Natural killer cell treated with Interleukin-12 subunit alpha and Interleukin-12 subunit beta and Interleukin-15 and Interleukin-18, amount 100 ng/mL, for 72 hours (primary cell): ENCODE measurements around the gene P2RX5. TPM values are rescaled to one million over a fixed set of nuclear protein-coding genes. Genes with fewer than 3 reads are reported as not detected.

Experiments used
- ATAC-seq, 2 donors: fragments of 150-1000 bp; cut with Tn5 transposase in 1 of 2; sonication (Bioruptor Pico), chemical (Tn5 transposase) in 1 of 2; 2 replicates each; pipeline ENCODE4 v1.10.0; 2021
- DNase-seq: peaks from one replicate; pipeline ENCODE4 v3.0.0; 2022; ENCODE audit warnings: low spot score
- H3K27ac Mint-ChIP-seq, 2 donors: 1 replicate in 1 of 2; 2 replicates in 1 of 2; pipeline ENCODE4 v1.8.0; 2022; ENCODE audit warnings: mixed read lengths in 2 of 2, mild to moderate bottlenecking in 1 of 2, moderate library complexity in 1 of 2
- H3K27me3 Mint-ChIP-seq, 2 donors: 1 replicate in 1 of 2; 2 replicates in 1 of 2; pipeline ENCODE4 v1.8.0; 2022; ENCODE audit warnings: mixed read lengths in 2 of 2
- H3K36me3 Mint-ChIP-seq: one replicate; pipeline ENCODE4 v1.8.0; 2022; ENCODE audit warnings: mixed read lengths
- H3K4me1 Mint-ChIP-seq, 2 donors: 1 replicate in 1 of 2; 2 replicates in 1 of 2; pipeline ENCODE4 v1.8.0; 2022; ENCODE audit warnings: low read depth in 2 of 2, mixed read lengths in 2 of 2, mild to moderate bottlenecking in 1 of 2
- H3K4me3 Mint-ChIP-seq: one replicate; pipeline ENCODE4 v1.8.0; 2022; ENCODE audit warnings: mixed read lengths
- H3K9me3 Mint-ChIP-seq: 2 replicates; pipeline ENCODE4 v1.8.0; 2022; ENCODE audit warnings: mixed read lengths
- total RNA-seq, 2 donors: library from RNA; stranded (reverse); gene quantifications; one replicate each; pipeline ENCODE4 v1.2.3, GENCODE V29; 2022

The P2RX5 gene
- total RNA-seq, 2 donors from 2014 or later, result 2,596 to 3,366 TPM

- Mint-ChIP-seq H3K4me3 (no peak overlapping the region), H3K9me3 (no peaks in the 10 kb centered on the region), H3K27me3 (no peaks in the 10 kb centered on the region), H3K27ac (peak overlapping the region; percentile 47 to 86), H3K4me1 (peaks cover 10 to 12% of the 10 kb centered on the region in 2 donors), H3K36me3 (peaks cover 20% of the 10 kb centered on the region)
- DNase-seq (no peak), ATAC-seq (peak; percentile 25 to 58)
Measured at GRCh38 chr17:3647769-3648555, 48.0 kb downstream of the P2RX5 start.

GRCh38 chr17:3647251-3647650, 48.7 kb downstream of the P2RX5 start:
- Mint-ChIP-seq H3K4me1 (peaks cover 10 to 12% of the 10 kb centered on the region in 2 donors), H3K36me3 (peaks cover 20% of the 10 kb centered on the region), H3K4me3 (no peak overlapping the region), H3K27ac (peak overlapping the region in 1 of 2 donors; percentile 86), H3K27me3 (no peaks in the 10 kb centered on the region), H3K9me3 (no peaks in the 10 kb centered on the region)
- ATAC-seq, result no peak
- no peak for DNase-seq

- peaks cover 12 to 14% of the 10 kb centered on the region in 2 donors for H3K4me1 Mint-ChIP-seq
- peak overlapping the region in 1 of 2 donors; percentile 30 for H3K27ac Mint-ChIP-seq
- no peak for DNase-seq
- no peak for ATAC-seq
- no peak overlapping the region for H3K4me3 Mint-ChIP-seq
- H3K27me3 Mint-ChIP-seq, result no peaks in the 10 kb centered on the region
- no peaks in the 10 kb centered on the region for H3K9me3 Mint-ChIP-seq
- peaks cover 20% of the 10 kb centered on the region for H3K36me3 Mint-ChIP-seq
Measured at GRCh38 chr17:3645310-3645709, 50.6 kb downstream of the P2RX5 start.

- Mint-ChIP-seq H3K36me3 (peaks cover 20% of the 10 kb centered on the region), H3K27ac (peak overlapping the region; percentile 9 to 30), H3K4me3 (no peak overlapping the region), H3K27me3 (no peaks in the 10 kb centered on the region), H3K9me3 (no peaks in the 10 kb centered on the region), H3K4me1 (peaks cover 20% of the 10 kb centered on the region in 2 donors)
- ATAC-seq (peak; percentile 44 to 47), DNase-seq (no peak)
Measured at GRCh38 chr17:3643889-3644349, 52.0 kb downstream of the P2RX5 start.

- H3K36me3 Mint-ChIP-seq, result peaks cover 13% of the 10 kb centered on the region
- peaks cover 27 to 28% of the 10 kb centered on the region in 2 donors for H3K4me1 Mint-ChIP-seq
- H3K27me3 Mint-ChIP-seq, result no peaks in the 10 kb centered on the region
- ATAC-seq (no peak), DNase-seq (no peak)
- no peaks in the 10 kb centered on the region for H3K9me3 Mint-ChIP-seq
- H3K27ac Mint-ChIP-seq, result peak overlapping the region in 1 of 2 donors; percentile 57
- no peak overlapping the region for H3K4me3 Mint-ChIP-seq
Measured at GRCh38 chr17:3641717-3642486, 54.1 kb downstream of the P2RX5 start.

GRCh38 chr17:3641014-3641413, 54.9 kb downstream of the P2RX5 start:
- no peak for ATAC-seq
- H3K4me3 Mint-ChIP-seq, result no peak overlapping the region
- peaks cover 27 to 28% of the 10 kb centered on the region in 2 donors for H3K4me1 Mint-ChIP-seq
- H3K9me3 Mint-ChIP-seq, result no peaks in the 10 kb centered on the region
- H3K27me3 Mint-ChIP-seq, result no peaks in the 10 kb centered on the region
- H3K36me3 Mint-ChIP-seq, result peaks cover 13% of the 10 kb centered on the region
- peak overlapping the region in 1 of 2 donors; percentile 78 for H3K27ac Mint-ChIP-seq
- DNase-seq, result no peak

GRCh38 chr17:3639981-3640596, 55.9 kb downstream of the P2RX5 start:
- peaks cover 27 to 33% of the 10 kb centered on the region in 2 donors for H3K4me1 Mint-ChIP-seq
- peak overlapping the region; percentile 76 for H3K4me3 Mint-ChIP-seq
- H3K27me3 Mint-ChIP-seq, result no peaks in the 10 kb centered on the region
- ATAC-seq (peak in 1 of 2 donors; percentile 22), DNase-seq (no peak)
- peak overlapping the region; percentile 78 to 89 for H3K27ac Mint-ChIP-seq
- peaks cover 11% of the 10 kb centered on the region for H3K36me3 Mint-ChIP-seq
- no peaks in the 10 kb centered on the region for H3K9me3 Mint-ChIP-seq

GRCh38 chr17:3636908-3637373, 59.0 kb downstream of the P2RX5 start:
- ATAC-seq (no peak), DNase-seq (no peak)
- peaks cover 4% of the 10 kb centered on the region for H3K36me3 Mint-ChIP-seq
- peaks cover 32 to 34% of the 10 kb centered on the region in 2 donors for H3K4me1 Mint-ChIP-seq
- H3K27ac Mint-ChIP-seq, result peak overlapping the region; percentile 90 to 93
- peak overlapping the region; percentile 89 for H3K4me3 Mint-ChIP-seq
- no peaks in the 10 kb centered on the region for H3K27me3 Mint-ChIP-seq
- no peaks in the 10 kb centered on the region for H3K9me3 Mint-ChIP-seq

- H3K9me3 Mint-ChIP-seq, result no peaks in the 10 kb centered on the region
- H3K4me3 Mint-ChIP-seq, result peak within 1 kb of the TSS; percentile 89
- peak; percentile 96 for DNase-seq
- peak within 1 kb of the TSS; percentile 90 to 93 for H3K27ac Mint-ChIP-seq
- peaks cover 4% of the 10 kb centered on the region for H3K36me3 Mint-ChIP-seq
- ATAC-seq, result peak; percentile 95 to 97
- no peaks in the 10 kb centered on the region for H3K27me3 Mint-ChIP-seq
- H3K4me1 Mint-ChIP-seq, result peaks cover 32 to 34% of the 10 kb centered on the region in 2 donors
Measured at GRCh38 chr17:3636154-3636907, 59.6 kb downstream of the P2RX5 start, which contains the start of the genes CTNS and SHPK. Gene CTNS, plus strand, starts transcription at chr17:3636760. Its CDS starts 3,447 bp downstream, at chr17:3640207. Gene SHPK, minus strand, starts transcription at chr17:3636250. Its CDS starts 31 bp downstream, at chr17:3636219.

GRCh38 chr17:3635474-3636153, 60.3 kb downstream of the P2RX5 start:
- Mint-ChIP-seq H3K27me3 (no peaks in the 10 kb centered on the region), H3K9me3 (no peaks in the 10 kb centered on the region), H3K36me3 (peaks cover 4% of the 10 kb centered on the region), H3K4me3 (peak overlapping the region; percentile 89), H3K4me1 (peaks cover 32 to 36% of the 10 kb centered on the region in 2 donors), H3K27ac (peak overlapping the region; percentile 51 to 81)
- no peak for DNase-seq
- ATAC-seq, result no peak

- no peaks in the 10 kb centered on the region for H3K9me3 Mint-ChIP-seq
- no peak for ATAC-seq
- no peak for DNase-seq
- peaks cover 7% of the 10 kb centered on the region for H3K36me3 Mint-ChIP-seq
- no peak overlapping the region for H3K27ac Mint-ChIP-seq
- no peaks in the 10 kb centered on the region for H3K27me3 Mint-ChIP-seq
- H3K4me1 Mint-ChIP-seq, result peaks cover 17 to 23% of the 10 kb centered on the region in 2 donors
- no peak overlapping the region for H3K4me3 Mint-ChIP-seq
Measured at GRCh38 chr17:3632287-3632686, 63.7 kb downstream of the P2RX5 start.

- Mint-ChIP-seq H3K4me1 (peaks cover 17 to 19% of the 10 kb centered on the region in 2 donors), H3K27me3 (no peaks in the 10 kb centered on the region), H3K9me3 (no peaks in the 10 kb centered on the region), H3K4me3 (no peak overlapping the region), H3K27ac (no peak overlapping the region), H3K36me3 (peaks cover 12% of the 10 kb centered on the region)
- ATAC-seq (no peak), DNase-seq (no peak)
Measured at GRCh38 chr17:3630781-3631180, 65.2 kb downstream of the P2RX5 start.
